Common myeloid progenitor, CD34-positive (primary cell): ENCODE results near the gene UNC13C.
A peak's percentile ranks its signal among the peaks of the same experiment; 100 is the strongest.

ENCODE experiments used
- CTCF ChIA-PET: fragments of 350-600 bp; sonication (Branson Sonifier 250); formaldehyde crosslinking; loops from one replicate; lab custom pipeline; 2021; ENCODE audit warnings: antibody characterized with exemption; lab: Charles Lee
- POLR2A ChIA-PET: fragments of 350-600 bp; sonication (Branson Sonifier 250); formaldehyde crosslinking; loops from one replicate; lab custom pipeline; 2021; ENCODE audit warnings: antibody characterized with exemption; lab: Charles Lee
- DNase-seq, 3 donors: peaks; one replicate each; pipeline versions ENCODE4 v3.0.0 to v3.0.0-alpha.2; 2013
- H3K27ac ChIP-seq, 2 experiments: 1 replicate in 1 of 2; 2 replicates in 1 of 2; pipeline ENCODE4 v1.7.0; 2013; ENCODE audit warnings: inconsistent platforms in 2 of 2, low read length in 2 of 2, mild to moderate bottlenecking in 2 of 2, low read depth in 1 of 2, moderate library complexity in 1 of 2; ENCODE audit not compliant: severe bottlenecking in 2 of 2, insufficient read depth in 1 of 2, poor library complexity in 1 of 2
- H3K27me3 ChIP-seq, 5 experiments: replicated peaks in 2 of 5; 1 replicate in 3 of 5; 2 replicates in 2 of 5; pipeline versions ENCODE4 v1.6.1 to v1.7.0; 2013; ENCODE audit warnings: low read length in 4 of 5, mild to moderate bottlenecking in 2 of 5, moderate library complexity in 2 of 5, inconsistent platforms in 1 of 5; ENCODE audit not compliant: insufficient read depth in 5 of 5, control insufficient read depth in 4 of 5
- H3K36me3 ChIP-seq, 4 experiments: 1 replicate in 2 of 4; 2 replicates in 2 of 4; pipeline versions ENCODE4 v1.6.1 to v1.7.0; 2013; ENCODE audit warnings: low read length in 3 of 4, control low read depth in 1 of 4, mild to moderate bottlenecking in 1 of 4; ENCODE audit not compliant: control insufficient read depth in 4 of 4, insufficient read depth in 4 of 4
- H3K4me1 ChIP-seq, 4 experiments: 1 replicate in 3 of 4; 2 replicates in 1 of 4; pipeline versions ENCODE4 v1.6.1 to v1.7.1; 2013; ENCODE audit warnings: low read length in 3 of 4, mild to moderate bottlenecking in 3 of 4, control low read depth in 1 of 4, inconsistent platforms in 1 of 4, moderate library complexity in 1 of 4; ENCODE audit not compliant: control insufficient read depth in 4 of 4, insufficient read depth in 4 of 4; ENCODE audit errors: control extremely low read depth in 1 of 4
- H3K4me3 ChIP-seq, 7 experiments: 1 replicate in 4 of 7; 2 replicates in 3 of 7; pipeline versions ENCODE4 v1.5.1 to v1.7.0; 2013; ENCODE audit warnings: mild to moderate bottlenecking in 7 of 7, low read length in 6 of 7, moderate library complexity in 6 of 7, inconsistent platforms in 2 of 7, low read depth in 2 of 7, control low read depth in 1 of 7; ENCODE audit not compliant: insufficient read depth in 4 of 7, control insufficient read depth in 1 of 7; ENCODE audit errors: extremely low read depth in 1 of 7
- H3K9me3 ChIP-seq, 5 experiments: 1 replicate in 4 of 5; 2 replicates in 1 of 5; pipeline versions ENCODE4 v1.6.1 to v1.7.1; 2013; ENCODE audit warnings: low read length in 4 of 5, mild to moderate bottlenecking in 2 of 5, inconsistent platforms in 1 of 5, low read depth in 1 of 5, moderate library complexity in 1 of 5; ENCODE audit not compliant: control insufficient read depth in 4 of 5, insufficient read depth in 2 of 5; ENCODE audit errors: control extremely low read depth in 1 of 5
- WGBS: methylation state at CpG from one replicate; pipeline ENCODE4 v1.1.5; 2013; ENCODE audit not compliant: insufficient coverage; 5-methylcytosine and 5-hydroxymethylcytosine counted together

UNC13C gene

DNA sequence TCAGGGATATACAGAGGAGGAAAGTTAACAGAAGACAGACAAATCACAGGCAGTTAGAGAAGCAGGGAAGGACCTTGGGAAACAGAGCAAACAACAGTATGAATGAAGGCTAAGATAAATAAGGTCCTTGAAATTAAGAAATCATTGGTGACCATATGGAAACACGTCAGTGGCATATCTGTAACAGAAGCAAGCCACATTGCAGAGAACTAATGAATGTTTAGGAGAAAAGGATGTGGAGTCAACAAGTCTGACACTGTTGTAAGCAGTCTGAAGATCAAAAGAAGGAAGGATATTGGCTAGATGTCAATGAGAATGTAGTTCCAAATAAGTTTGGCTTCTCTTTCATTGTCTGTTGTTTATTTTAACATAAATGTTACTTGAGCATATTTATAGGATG, 542.4 kb downstream of the UNC13C start:
- ChIA-PET CTCF (no interaction called here), POLR2A (no interaction called here)
- Histone ChIP-seq H3K36me3 (no peaks in the 10 kb centered on the region), H3K9me3 (no peaks in the 10 kb centered on the region), H3K4me3 (no peak overlapping the region), H3K4me1 (peaks cover 20 to 58% (median 46%) of the 10 kb centered on the region in 4 experiments), H3K27me3 (no peaks in the 10 kb centered on the region), H3K27ac (no peak overlapping the region)
- 85% methylated on average over 1 of the region's 1 CpG for WGBS
- DNase-seq, result peak in 1 of 3 donors; percentile 29

GRCh38 chr15:54521206-54521605, 543.0 kb downstream of the UNC13C start:
- no peak overlapping the region for H3K27ac ChIP-seq
- H3K4me3 ChIP-seq, result no peak overlapping the region
- ChIA-PET CTCF (no interaction called here), POLR2A (no interaction called here)
- no peaks in the 10 kb centered on the region for H3K9me3 ChIP-seq
- H3K36me3 ChIP-seq, result no peaks in the 10 kb centered on the region
- H3K27me3 ChIP-seq, result no peaks in the 10 kb centered on the region
- H3K4me1 ChIP-seq, result peaks cover 20 to 54% (median 46%) of the 10 kb centered on the region in 4 experiments
- no peak for DNase-seq
- no CpG with 5 or more reads among the region's 2 CpGs for WGBS

DNA sequence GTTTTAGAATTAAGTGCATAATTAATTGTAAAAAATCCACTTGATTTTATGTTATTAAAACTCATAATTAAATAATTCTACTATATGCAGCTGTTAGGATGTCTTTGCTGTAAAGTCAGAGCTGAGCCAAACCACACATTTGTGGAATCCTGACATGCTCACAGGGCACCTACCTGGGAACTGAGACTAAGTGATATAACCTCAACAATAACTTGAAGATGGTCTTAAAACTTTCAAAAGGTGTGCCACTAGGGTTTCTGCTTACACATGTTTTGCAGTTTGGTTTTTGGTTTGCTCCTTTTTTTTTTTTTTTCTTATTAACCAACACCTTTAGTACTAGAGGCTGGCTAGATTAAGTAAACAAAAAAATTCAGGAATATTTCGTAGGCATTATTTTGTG, 549.8 kb downstream of the UNC13C start:
- WGBS, result no CpG with 5 or more reads among the region's 1 CpG
- Histone ChIP-seq H3K27ac (no peak overlapping the region), H3K27me3 (no peaks in the 10 kb centered on the region), H3K4me1 (peaks cover 0 to 6% (median 3%) of the 10 kb centered on the region in 4 experiments), H3K4me3 (no peak overlapping the region), H3K36me3 (no peaks in the 10 kb centered on the region), H3K9me3 (no peaks in the 10 kb centered on the region)
- DNase-seq, result no peak
- CTCF ChIA-PET, result no interaction called here
- POLR2A ChIA-PET, result no interaction called here

DNA sequence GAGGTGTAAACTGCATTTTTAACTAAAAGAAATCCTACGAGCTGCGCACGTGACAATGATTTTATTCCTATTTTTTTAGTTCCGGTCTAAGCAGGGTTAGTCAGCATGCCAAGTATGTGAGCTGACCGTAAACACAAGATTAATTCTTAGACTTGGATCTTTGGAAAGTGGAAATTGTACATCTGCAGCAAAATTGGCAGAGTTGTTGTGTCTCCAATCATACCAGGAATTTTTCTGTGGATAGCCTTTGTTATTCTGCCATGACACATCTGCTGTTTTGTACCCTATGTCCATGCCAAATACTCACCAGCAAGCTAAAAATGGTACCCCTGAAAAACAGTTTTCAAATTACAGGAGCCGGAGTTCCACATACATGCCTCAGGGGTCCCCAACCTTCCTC, 562.5 kb downstream of the UNC13C start:
- WGBS, result 90% methylated on average over 6 of the region's 6 CpGs
- CTCF ChIA-PET, result interaction anchor here (1.2 kb wide), 1 partner anchor 10 kb away, joined by 3 read pairs; no protein-coding TSS in a partner anchor
- Histone ChIP-seq H3K4me3 (no peak overlapping the region), H3K36me3 (no peaks in the 10 kb centered on the region), H3K4me1 (no peaks in the 10 kb centered on the region), H3K27ac (no peak overlapping the region), H3K9me3 (peaks cover 0 to 14% (median 0%) of the 10 kb centered on the region in 5 experiments), H3K27me3 (no peaks in the 10 kb centered on the region)
- DNase-seq, result no peak
- POLR2A ChIA-PET, result no interaction called here

GRCh38 chr15:54547491-54547890, 569.2 kb downstream of the UNC13C start:
- Histone ChIP-seq H3K36me3 (no peaks in the 10 kb centered on the region), H3K9me3 (peaks cover 0 to 4% (median 0%) of the 10 kb centered on the region in 5 experiments), H3K4me3 (no peak overlapping the region), H3K4me1 (no peaks in the 10 kb centered on the region), H3K27me3 (no peaks in the 10 kb centered on the region), H3K27ac (no peak overlapping the region)
- no peak for DNase-seq
- ChIA-PET POLR2A (no interaction called here), CTCF (no interaction called here)
- WGBS, result no CpG with 5 or more reads among the region's 3 CpGs

- H3K4me1 ChIP-seq, result no peaks in the 10 kb centered on the region
- CTCF ChIA-PET, result interaction anchor here (1.0 kb wide), 2 partner anchors 8 to 11 kb away, joined by 3 to 4 read pairs; no protein-coding TSS in a partner anchor
- no peaks in the 10 kb centered on the region for H3K9me3 ChIP-seq
- H3K27ac ChIP-seq, result no peak overlapping the region
- no peak for DNase-seq
- H3K27me3 ChIP-seq, result no peaks in the 10 kb centered on the region
- H3K36me3 ChIP-seq, result no peaks in the 10 kb centered on the region
- POLR2A ChIA-PET, result no interaction called here
- no peak overlapping the region for H3K4me3 ChIP-seq
- no CpG with 5 or more reads among the region's 1 CpG for WGBS
These were observed 572.7 kb downstream of the UNC13C start for GRCh38 chr15:54550954-54551353.

DNA sequence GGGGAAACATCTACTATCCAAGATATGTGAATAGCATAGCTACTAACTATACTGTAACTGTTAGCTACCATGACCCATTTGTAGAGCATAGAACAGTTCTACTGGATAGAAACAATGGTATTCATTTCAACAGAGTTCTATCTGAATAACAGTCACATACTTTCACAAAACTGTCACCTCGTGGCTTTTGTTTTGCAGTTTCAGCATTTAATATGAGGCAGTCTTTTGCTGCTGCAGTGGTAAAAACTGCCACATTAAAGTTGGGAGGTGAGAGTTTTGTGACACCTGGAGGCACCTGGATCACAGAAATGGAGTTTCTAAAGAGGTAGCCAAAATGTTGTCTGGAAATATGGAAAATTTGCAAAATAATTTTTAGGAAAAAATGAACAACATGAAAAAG, 578.0 kb downstream of the UNC13C start:
- H3K4me3 ChIP-seq, result no peak overlapping the region
- no peak for DNase-seq
- H3K9me3 ChIP-seq, result no peaks in the 10 kb centered on the region
- POLR2A ChIA-PET, result no interaction called here
- CTCF ChIA-PET, result no interaction called here
- H3K27ac ChIP-seq, result no peak overlapping the region
- H3K4me1 ChIP-seq, result peaks cover 0 to 9% (median 3%) of the 10 kb centered on the region in 4 experiments
- H3K27me3 ChIP-seq, result no peaks in the 10 kb centered on the region
- no peaks in the 10 kb centered on the region for H3K36me3 ChIP-seq
- WGBS, result 80% methylated on average over 1 of the region's 1 CpG
